Esophagus (tissue), 2 donors: ENCODE results near the gene BCAS3. TPM values are rescaled to one million over a fixed set of nuclear protein-coding genes. Genes with fewer than 3 reads are reported as not detected.

Source experiments
- H3K27ac ChIP-seq, 2 donors: one replicate each; pipeline ENCODE4 v1.5.1; 2013; ENCODE audit warnings: low read depth in 2 of 2, mild to moderate bottlenecking in 2 of 2, inconsistent platforms in 1 of 2, low read length in 1 of 2, moderate library complexity in 1 of 2
- H3K27me3 ChIP-seq, 2 donors: one replicate each; pipeline ENCODE4 v1.6.1; 2013; ENCODE audit warnings: low read length in 2 of 2, control low read depth in 1 of 2, mild to moderate bottlenecking in 1 of 2; ENCODE audit not compliant: insufficient read depth in 2 of 2, control insufficient read depth in 1 of 2
- H3K36me3 ChIP-seq, 2 donors: one replicate each; pipeline ENCODE4 v1.6.1; 2013; ENCODE audit warnings: low read length in 1 of 2; ENCODE audit not compliant: control insufficient read depth in 2 of 2, insufficient read depth in 2 of 2
- H3K4me1 ChIP-seq, 2 donors: one replicate each; pipeline ENCODE4 v1.6.1; 2013; ENCODE audit warnings: low read length in 1 of 2; ENCODE audit not compliant: control insufficient read depth in 2 of 2, insufficient read depth in 2 of 2
- H3K4me3 ChIP-seq, 2 donors: one replicate each; pipeline ENCODE4 v1.5.1; 2013; ENCODE audit warnings: low read length in 2 of 2, mild to moderate bottlenecking in 2 of 2, low read depth in 1 of 2, moderate library complexity in 1 of 2
- H3K9me3 ChIP-seq, 2 donors: one replicate each; pipeline ENCODE4 v1.6.1; 2013; ENCODE audit warnings: mild to moderate bottlenecking in 2 of 2, low read depth in 1 of 2, low read length in 1 of 2, moderate library complexity in 1 of 2; ENCODE audit not compliant: control insufficient read depth in 2 of 2, insufficient read depth in 1 of 2
- WGBS, 2 donors: extraction: QIAGEN DNeasy Blood & Tissue Kit; methylation state at CpG; one replicate each; pipeline ENCODE4 v1.1.7; 2013; 5-methylcytosine and 5-hydroxymethylcytosine counted together
- polyA plus RNA-seq, 2 donors: library from polyadenylated mRNA; stranded (reverse); fragments of 200-250 nt; gene quantifications; one replicate each; pipeline ENCODE4 v1.2.3, GENCODE V29; 2013
- donor health status: healthy with polysubstance abuse.
- donor health status: Bipolar disorder and iron deficiency.

BCAS3 gene
- polyA plus RNA-seq, 2 donors: 4.7 to 6.6 TPM

DNA sequence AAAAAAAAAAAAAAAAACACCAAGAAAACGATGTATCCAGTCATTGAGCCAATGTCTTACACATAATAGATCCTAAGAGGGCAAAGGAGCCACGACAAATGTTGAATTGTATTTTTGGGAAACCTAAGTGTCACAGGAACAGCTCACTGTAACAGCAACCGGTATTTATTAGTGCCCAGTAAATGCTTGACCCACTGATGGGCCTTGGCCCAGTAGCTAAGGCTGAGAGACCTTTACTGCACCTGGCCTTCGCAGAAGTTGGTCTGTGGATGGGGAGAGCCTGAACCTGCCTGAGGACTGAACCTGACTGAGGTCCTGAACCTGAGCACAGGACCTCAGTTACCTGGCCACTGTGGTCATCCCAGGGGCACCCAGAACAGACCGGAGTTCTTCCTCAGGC lies 657.0 kb downstream of the BCAS3 start:
- H3K27me3 ChIP-seq: no peaks in the 10 kb centered on the region
- no peaks in the 10 kb centered on the region for H3K9me3 ChIP-seq
- peaks cover 0 to 11% of the 10 kb centered on the region in 2 donors for H3K4me1 ChIP-seq
- no peak overlapping the region for H3K27ac ChIP-seq
- H3K4me3 ChIP-seq: no peak overlapping the region
- no peaks in the 10 kb centered on the region for H3K36me3 ChIP-seq
- 87 to 91% methylated on average over 5 of the region's 5 CpGs for WGBS, 2 donors

DNA sequence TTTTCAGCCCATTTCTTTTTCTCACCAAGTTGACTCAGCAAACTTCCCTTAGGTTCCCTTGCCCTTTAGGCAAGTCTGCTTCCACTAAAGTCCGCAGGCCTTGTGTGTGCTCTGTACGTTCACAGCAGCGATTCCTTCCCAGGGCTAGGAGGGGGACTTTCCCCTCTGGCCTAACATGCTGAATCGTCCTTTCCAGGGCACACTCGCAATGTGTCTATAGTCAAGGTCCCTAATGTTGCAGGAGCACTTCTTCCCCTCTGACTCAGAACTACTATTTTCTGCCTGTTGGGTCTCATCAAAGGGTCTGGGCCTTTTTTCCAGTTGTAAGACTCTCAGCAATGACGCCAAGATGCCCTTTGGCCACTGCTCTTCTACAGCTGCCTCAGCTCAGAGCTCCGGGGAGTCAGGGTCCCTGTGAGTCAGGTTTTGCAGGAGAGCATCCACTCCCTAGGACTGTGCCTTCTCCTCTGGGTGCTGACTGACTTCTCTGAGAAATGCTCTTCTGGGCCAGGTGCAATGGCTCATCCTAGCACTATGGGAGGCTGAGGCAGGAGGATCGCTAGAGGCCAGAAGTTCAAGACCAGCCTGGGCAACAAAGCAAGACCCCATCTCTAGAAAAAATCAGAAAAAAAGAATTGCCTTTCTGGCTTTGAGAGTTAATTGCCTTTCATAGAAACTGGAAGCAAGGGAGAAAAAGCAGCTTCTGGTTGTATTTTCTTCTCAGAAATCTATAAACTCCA lies 657.6 kb downstream of the BCAS3 start:
- no peak overlapping the region for H3K4me3 ChIP-seq
- H3K4me1 ChIP-seq: peaks cover 0 to 11% of the 10 kb centered on the region in 2 donors
- no peaks in the 10 kb centered on the region for H3K27me3 ChIP-seq
- H3K36me3 ChIP-seq: no peaks in the 10 kb centered on the region
- no peaks in the 10 kb centered on the region for H3K9me3 ChIP-seq
- H3K27ac ChIP-seq: peak overlapping the region; percentile 1 to 29
- WGBS, 2 donors: 49 to 58% methylated on average over 8 of the region's 8 CpGs

DNA sequence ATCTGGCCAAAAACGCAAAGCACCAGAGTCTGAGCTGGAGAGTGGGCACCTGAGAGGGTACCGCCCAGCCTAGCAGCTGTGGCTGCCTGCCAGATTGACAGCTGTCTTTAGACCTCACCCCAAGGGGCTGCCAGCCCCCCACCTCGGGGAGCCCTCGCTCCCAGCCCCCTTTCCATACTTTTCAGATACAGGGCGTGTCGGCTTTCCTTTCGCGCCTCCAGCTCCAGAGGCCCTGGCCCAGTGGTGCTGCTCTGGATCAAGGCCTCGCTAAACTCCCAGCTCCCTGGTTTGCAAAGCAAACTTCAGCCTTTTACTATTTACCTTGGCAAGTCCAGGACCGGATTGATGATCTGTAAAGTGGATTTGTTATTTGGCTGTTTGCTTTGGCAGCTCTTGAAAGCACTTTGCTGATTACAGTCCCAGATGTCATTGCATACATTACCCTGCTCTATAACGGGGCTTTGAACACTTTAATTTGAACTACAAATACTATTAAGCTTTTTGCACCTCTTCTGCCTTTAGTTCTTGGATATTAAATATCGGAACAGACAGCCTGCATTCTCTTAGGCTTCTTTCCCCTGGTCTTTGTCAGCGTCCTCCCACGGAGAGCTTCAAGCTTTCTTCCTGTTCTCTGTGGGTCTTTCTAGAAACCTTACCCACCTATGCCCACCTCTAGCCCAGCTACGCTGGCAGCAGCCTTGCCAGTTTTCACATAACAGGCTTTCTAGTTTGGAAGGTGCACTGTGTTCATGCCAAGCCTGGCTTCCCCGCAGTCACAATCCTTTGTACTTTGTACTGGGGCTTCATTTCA lies 658.4 kb downstream of the BCAS3 start:
- peak overlapping the region; percentile 29 to 62 for H3K27ac ChIP-seq
- WGBS, 2 donors: 26 to 32% methylated on average over 16 of the region's 16 CpGs
- H3K4me1 ChIP-seq: peaks cover 0 to 11% of the 10 kb centered on the region in 2 donors

DNA sequence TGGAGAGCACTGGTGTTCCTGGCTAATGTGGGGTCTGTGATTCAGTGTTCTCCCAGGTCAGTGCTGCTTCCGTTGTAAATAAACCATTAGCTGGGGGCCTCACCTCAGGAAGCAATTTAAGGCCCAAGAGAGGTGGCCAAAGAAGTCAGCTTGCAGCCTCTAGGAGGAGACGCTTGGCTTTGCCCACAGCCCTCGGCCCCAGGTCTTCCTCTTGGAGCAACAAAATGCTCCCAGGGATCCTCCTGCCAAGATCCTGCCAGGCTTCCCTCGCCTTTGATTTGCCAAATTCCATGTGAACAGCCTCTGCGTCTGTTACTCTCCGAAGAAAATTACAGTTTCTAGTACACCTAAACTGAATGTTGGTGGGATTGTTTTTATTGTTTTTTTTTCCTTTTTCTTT lies 659.6 kb downstream of the BCAS3 start:
- peak overlapping the region in 1 of 2 donors; percentile 33 for H3K27ac ChIP-seq
- no peaks in the 10 kb centered on the region for H3K36me3 ChIP-seq
- H3K4me3 ChIP-seq: no peak overlapping the region
- no peaks in the 10 kb centered on the region for H3K27me3 ChIP-seq
- H3K9me3 ChIP-seq: no peaks in the 10 kb centered on the region
- WGBS, 2 donors: 43 to 64% methylated on average over 6 of the region's 6 CpGs
- peaks cover 0 to 5% of the 10 kb centered on the region in 2 donors for H3K4me1 ChIP-seq

More for the DNA sequence above, 658.4 kb downstream of the BCAS3 start:
- Histone ChIP-seq H3K36me3 (no peaks in the 10 kb centered on the region), H3K4me3 (no peak overlapping the region), H3K27me3 (no peaks in the 10 kb centered on the region), H3K9me3 (no peaks in the 10 kb centered on the region)

DNA sequence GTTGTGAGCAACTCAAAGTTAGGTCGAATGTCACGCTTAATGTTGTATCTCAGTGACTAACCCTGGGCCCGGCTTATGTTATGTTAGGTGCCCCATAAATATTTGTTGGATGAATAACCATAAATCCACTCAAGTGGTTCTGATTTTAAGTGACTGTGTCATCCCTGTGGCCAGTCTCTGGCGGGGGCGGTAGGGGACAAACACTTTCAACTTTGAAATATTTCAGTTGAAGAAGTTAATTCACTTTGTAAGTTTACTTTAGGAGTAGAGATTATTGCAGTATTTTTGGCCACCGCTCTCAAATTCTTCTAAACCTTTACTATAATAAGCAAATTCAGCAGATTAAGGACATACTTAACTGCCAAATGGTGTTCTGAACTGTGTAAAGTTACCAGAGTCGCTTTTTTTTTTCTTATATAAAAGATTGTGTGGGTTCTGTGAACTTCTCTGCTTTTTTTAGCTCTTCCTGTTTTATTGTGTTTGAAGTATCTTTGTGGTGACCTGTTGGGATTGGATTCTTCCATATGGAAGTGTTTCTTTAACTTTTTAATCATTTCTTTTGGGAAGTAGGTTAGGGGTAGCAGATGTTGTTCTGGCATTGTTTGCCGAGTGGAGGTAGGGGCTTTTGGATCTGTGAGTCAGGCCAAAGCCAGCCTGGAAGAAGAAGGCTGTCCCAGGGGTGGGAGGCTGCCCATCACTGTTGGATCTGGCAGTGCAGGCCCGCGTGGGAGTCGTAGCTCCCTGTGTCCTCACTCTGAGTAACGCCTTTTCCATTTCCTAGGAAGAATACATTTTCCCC lies 660.5 kb downstream of the BCAS3 start:
- 67 to 69% methylated on average over 12 of the region's 12 CpGs for WGBS, 2 donors
- Histone ChIP-seq H3K4me3 (no peak overlapping the region), H3K27me3 (no peaks in the 10 kb centered on the region), H3K36me3 (no peaks in the 10 kb centered on the region), H3K9me3 (no peaks in the 10 kb centered on the region), H3K27ac (peak overlapping the region; percentile 39 to 66), H3K4me1 (peaks cover 0 to 4% of the 10 kb centered on the region in 2 donors)

DNA sequence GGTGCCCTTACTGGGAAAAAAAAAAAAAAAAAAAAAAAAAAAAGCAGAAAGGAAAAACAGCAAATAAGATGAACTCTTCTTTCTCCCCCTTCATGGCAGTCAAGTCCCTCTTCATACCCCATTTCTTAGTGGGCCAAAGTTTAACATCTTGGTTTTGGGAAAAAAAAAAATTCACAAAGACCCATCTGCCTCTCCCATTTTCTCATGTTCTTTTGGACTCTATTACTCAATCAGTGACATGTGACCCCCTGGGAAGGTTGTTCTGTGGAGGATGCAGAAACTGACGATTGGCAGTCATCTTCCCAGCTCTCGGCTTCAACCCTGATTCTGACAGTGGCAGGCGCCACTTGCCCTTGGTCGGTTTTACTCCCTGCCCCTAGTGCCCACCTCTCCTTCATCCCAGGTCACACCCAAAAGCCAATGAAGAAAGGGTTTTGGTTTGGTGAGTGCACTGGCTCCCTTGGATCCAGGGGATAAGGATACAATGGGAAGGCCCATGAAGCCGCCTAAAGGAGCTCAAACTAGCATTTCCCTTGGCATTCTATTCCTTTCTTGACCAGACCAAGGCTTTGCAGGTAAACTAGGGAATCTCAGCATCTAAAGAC lies 661.3 kb downstream of the BCAS3 start:
- Histone ChIP-seq H3K9me3 (no peaks in the 10 kb centered on the region), H3K36me3 (no peaks in the 10 kb centered on the region), H3K27me3 (no peaks in the 10 kb centered on the region), H3K4me1 (peaks cover 0 to 3% of the 10 kb centered on the region in 2 donors), H3K27ac (no peak overlapping the region), H3K4me3 (no peak overlapping the region)
- WGBS, 2 donors: 88 to 94% methylated on average over 5 of the region's 5 CpGs

DNA sequence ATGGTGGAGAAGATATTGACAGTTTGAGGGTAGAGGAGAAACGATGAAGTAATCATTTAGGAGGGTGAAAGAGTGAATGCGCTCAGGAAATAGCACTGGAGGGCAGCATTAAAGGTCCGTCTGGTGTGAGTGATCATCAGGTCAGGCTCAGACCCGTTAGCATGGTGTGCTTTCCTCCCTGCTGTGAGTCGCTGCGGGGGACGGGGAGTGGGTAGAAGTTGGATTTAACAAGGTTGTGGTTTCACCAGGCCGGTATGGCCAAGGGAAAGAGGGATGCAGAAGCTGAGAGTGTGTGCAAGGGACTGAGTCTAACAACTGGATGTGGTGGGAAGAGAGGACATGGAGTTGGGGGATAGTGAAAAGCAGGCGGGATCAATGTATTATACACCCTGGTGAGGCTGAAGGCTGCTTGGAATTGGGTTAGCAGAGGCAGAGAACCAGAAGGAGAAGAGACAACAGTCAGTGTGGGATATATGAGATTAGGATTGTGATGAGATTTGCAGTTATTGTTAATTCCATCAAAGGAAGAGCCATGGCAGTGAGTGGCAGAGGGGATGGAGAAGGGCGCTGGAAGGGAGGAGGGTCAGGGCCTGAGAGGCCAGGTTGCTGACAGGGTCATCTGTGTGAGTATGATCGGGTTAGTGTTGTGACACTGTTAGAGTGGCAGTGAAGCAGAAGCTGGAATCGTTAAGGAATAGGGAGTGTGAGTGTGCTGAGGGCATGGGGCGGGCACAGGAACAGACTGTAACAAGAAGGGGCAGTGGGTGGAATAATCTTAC lies 663.0 kb downstream of the BCAS3 start:
- no peaks in the 10 kb centered on the region for H3K4me1 ChIP-seq
- WGBS, 2 donors: 91 to 95% methylated on average over 13 of the region's 13 CpGs
- no peaks in the 10 kb centered on the region for H3K36me3 ChIP-seq

DNA sequence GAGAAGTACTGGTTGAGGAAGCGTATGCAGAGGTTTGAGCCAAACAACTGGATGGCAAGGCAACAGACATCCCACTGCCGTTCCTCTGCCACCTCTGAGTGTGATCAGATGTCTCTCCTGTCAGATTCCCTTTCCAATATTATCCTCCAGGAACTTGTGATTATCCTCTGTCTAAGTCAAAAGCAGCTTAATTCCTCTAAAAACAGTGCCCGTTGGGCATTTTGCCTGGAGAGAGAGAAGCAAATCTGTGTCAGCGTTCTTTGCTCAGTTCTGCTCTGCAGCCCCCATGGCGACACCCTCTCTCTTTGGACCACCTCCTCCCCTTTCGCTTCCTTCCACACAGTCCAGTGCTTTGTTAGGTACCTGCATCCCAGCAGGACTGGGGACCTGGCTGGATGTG lies 665.9 kb downstream of the BCAS3 start:
- no peak overlapping the region for H3K4me3 ChIP-seq
- H3K27me3 ChIP-seq: no peaks in the 10 kb centered on the region
- no peaks in the 10 kb centered on the region for H3K9me3 ChIP-seq
- no peaks in the 10 kb centered on the region for H3K4me1 ChIP-seq
- 73 to 94% methylated on average over 6 of the region's 6 CpGs for WGBS, 2 donors
- no peaks in the 10 kb centered on the region for H3K36me3 ChIP-seq
- H3K27ac ChIP-seq: no peak overlapping the region

More for the DNA sequence above, 663.0 kb downstream of the BCAS3 start:
- no peak overlapping the region for H3K27ac ChIP-seq
- H3K4me3 ChIP-seq: no peak overlapping the region
- no peaks in the 10 kb centered on the region for H3K9me3 ChIP-seq
- H3K27me3 ChIP-seq: no peaks in the 10 kb centered on the region
